ENCODE measurements around the gene CNTD1.

The CNTD1 gene

DNA sequence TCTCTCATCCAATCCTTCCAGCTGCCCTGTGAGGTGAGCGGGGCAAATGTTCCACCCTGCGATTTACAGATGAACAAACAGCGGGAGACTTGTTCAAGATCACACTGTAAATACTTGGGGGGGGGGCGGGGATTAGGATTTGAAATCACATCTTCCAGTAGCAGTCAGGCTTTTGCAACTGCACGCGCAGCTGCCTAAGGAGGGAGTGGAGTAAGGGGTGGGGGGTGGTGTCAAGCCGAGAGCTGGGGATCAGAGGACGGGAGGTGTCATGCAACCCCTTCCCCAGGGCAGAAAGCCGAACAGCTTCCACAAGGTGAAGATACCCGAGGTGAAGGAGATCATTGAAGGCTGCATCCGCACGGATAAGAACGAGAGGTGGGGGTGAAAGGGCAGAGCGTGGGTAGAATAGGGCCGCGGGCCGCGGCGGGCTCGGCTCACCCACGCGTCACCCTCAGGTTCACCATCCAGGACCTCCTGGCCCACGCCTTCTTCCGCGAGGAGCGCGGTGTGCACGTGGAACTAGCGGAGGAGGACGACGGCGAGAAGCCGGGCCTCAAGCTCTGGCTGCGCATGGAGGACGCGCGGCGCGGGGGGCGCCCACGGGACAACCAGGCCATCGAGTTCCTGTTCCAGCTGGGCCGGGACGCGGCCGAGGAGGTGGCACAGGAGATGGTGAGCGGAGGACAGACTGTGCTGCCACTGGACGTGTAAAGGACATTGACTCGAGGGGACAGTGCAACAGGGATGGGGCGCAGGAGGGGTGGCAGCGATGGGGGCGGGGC is 13.7 kb upstream of the CNTD1 start:
- H3K4me1 ChIP-seq (ENCODE audit: insufficient read depth, low read length, poor library complexity, severe bottlenecking), result no peaks in the 10 kb centered on the region
- H3K9me3 ChIP-seq (ENCODE audit: insufficient read depth, low read depth, low read length), result no peaks in the 10 kb centered on the region
- no peaks in the 10 kb centered on the region for H3K27me3 ChIP-seq (ENCODE audit: insufficient read depth, low read length, poor library complexity, severe bottlenecking)
- H2AFZ ChIP-seq (ENCODE audit: low read length), result no peak overlapping the region
- H3K9me2 ChIP-seq (replicated peaks; ENCODE audit: low read depth, low read length), result no peaks in the 10 kb centered on the region
- no peaks in the 10 kb centered on the region for H3K79me2 ChIP-seq (ENCODE audit: insufficient read depth, low read length)
- no peak overlapping the region for H3K9ac ChIP-seq (ENCODE audit: low read depth, low read length, poor library complexity, severe bottlenecking)
- H3K4me3 ChIP-seq (ENCODE audit: low read length, poor library complexity, severe bottlenecking), result no peak overlapping the region
- H4K20me1 ChIP-seq (ENCODE audit: insufficient read depth, low read length, poor library complexity, severe bottlenecking), result no peaks in the 10 kb centered on the region
- no peak for TF ChIP-seq EZH2phosphoT487 (IDR thresholded peaks at IDR 0.05; ENCODE audit: borderline replicate concordance)
- TF ChIP-seq, protein P1, sequence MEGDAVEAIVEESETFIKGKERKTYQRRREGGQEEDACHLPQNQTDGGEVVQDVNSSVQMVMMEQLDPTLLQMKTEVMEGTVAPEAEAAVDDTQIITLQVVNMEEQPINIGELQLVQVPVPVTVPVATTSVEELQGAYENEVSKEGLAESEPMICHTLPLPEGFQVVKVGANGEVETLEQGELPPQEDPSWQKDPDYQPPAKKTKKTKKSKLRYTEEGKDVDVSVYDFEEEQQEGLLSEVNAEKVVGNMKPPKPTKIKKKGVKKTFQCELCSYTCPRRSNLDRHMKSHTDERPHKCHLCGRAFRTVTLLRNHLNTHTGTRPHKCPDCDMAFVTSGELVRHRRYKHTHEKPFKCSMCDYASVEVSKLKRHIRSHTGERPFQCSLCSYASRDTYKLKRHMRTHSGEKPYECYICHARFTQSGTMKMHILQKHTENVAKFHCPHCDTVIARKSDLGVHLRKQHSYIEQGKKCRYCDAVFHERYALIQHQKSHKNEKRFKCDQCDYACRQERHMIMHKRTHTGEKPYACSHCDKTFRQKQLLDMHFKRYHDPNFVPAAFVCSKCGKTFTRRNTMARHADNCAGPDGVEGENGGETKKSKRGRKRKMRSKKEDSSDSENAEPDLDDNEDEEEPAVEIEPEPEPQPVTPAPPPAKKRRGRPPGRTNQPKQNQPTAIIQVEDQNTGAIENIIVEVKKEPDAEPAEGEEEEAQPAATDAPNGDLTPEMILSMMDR (conservative IDR thresholded peaks at IDR 0.05; ENCODE audit: low read length), result no peak
- H3K4me2 ChIP-seq (ENCODE audit: low read depth, low read length, poor library complexity, severe bottlenecking), result no peak overlapping the region
- no peaks in the 10 kb centered on the region for H3K36me3 ChIP-seq (ENCODE audit: insufficient read depth, low read length)
- no peaks in the 10 kb centered on the region for H3F3A ChIP-seq (ENCODE audit: low read depth)

DNA sequence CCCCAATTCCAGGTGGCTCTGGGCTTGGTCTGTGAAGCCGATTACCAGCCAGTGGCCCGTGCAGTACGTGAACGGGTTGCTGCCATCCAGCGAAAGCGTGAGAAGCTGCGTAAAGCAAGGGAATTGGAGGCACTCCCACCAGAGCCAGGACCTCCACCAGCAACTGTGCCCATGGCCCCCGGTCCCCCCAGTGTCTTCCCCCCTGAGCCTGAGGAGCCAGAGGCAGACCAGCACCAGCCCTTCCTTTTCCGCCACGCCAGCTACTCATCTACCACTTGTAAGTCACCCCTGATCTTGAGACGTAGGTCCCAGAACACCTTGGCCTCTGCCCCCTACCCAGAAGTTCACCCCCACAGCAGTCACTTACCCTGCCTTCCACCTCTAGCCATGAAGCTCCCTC is 11.4 kb upstream of the CNTD1 start:
- H3K36me3 ChIP-seq (ENCODE audit: insufficient read depth, low read length), result no peaks in the 10 kb centered on the region
- H3F3A ChIP-seq (ENCODE audit: low read depth), result no peaks in the 10 kb centered on the region
- H3K9me3 ChIP-seq (ENCODE audit: insufficient read depth, low read depth, low read length), result no peaks in the 10 kb centered on the region
- no peaks in the 10 kb centered on the region for H3K4me1 ChIP-seq (ENCODE audit: insufficient read depth, low read length, poor library complexity, severe bottlenecking)
- H3K4me2 ChIP-seq (ENCODE audit: low read depth, low read length, poor library complexity, severe bottlenecking), result no peak overlapping the region
- H3K9ac ChIP-seq (ENCODE audit: low read depth, low read length, poor library complexity, severe bottlenecking), result no peak overlapping the region
- no peaks in the 10 kb centered on the region for H3K79me2 ChIP-seq (ENCODE audit: insufficient read depth, low read length)
- no peaks in the 10 kb centered on the region for H3K9me2 ChIP-seq (replicated peaks; ENCODE audit: low read depth, low read length)
- no peak overlapping the region for H2AFZ ChIP-seq (ENCODE audit: low read length)
- no peak overlapping the region for H3K4me3 ChIP-seq (ENCODE audit: low read length, poor library complexity, severe bottlenecking)
- no peaks in the 10 kb centered on the region for H4K20me1 ChIP-seq (ENCODE audit: insufficient read depth, low read length, poor library complexity, severe bottlenecking)
- no peaks in the 10 kb centered on the region for H3K27me3 ChIP-seq (ENCODE audit: insufficient read depth, low read length, poor library complexity, severe bottlenecking)
- TF ChIP-seq EZH2phosphoT487 (IDR thresholded peaks at IDR 0.05; ENCODE audit: borderline replicate concordance), result no peak
- TF ChIP-seq, protein P1 (conservative IDR thresholded peaks at IDR 0.05; ENCODE audit: low read length), result no peak

DNA sequence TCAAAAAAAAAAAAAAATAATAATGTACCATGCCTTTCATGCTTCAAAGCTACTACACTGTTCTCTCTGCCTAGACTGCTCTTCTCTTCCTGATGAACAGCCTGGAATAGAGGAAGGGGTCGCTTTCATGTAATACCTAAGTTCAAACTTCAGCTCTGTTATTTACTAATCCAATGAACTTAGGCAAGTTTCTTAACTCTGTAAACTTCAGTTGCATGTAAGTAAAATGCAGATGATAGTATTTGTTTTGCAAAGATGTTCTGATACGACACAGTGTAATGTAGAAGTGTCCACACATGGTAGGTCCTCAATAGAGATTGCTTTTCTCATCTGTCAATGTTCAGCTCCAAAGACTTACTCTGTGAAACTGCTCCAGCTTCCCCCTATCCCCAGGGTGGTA is 6.7 kb upstream of the CNTD1 start:
- TF ChIP-seq EZH2phosphoT487 (IDR thresholded peaks at IDR 0.05; ENCODE audit: borderline replicate concordance), result no peak
- TF ChIP-seq, protein P1 (conservative IDR thresholded peaks at IDR 0.05; ENCODE audit: low read length), result no peak
- peaks cover 1% of the 10 kb centered on the region for H3K4me1 ChIP-seq (ENCODE audit: insufficient read depth, low read length, poor library complexity, severe bottlenecking)
- no peaks in the 10 kb centered on the region for H3K36me3 ChIP-seq (ENCODE audit: insufficient read depth, low read length)
- no peaks in the 10 kb centered on the region for H4K20me1 ChIP-seq (ENCODE audit: insufficient read depth, low read length, poor library complexity, severe bottlenecking)
- H2AFZ ChIP-seq (ENCODE audit: low read length), result no peak overlapping the region
- H3K9me2 ChIP-seq (replicated peaks; ENCODE audit: low read depth, low read length), result no peaks in the 10 kb centered on the region
- no peak overlapping the region for H3K9ac ChIP-seq (ENCODE audit: low read depth, low read length, poor library complexity, severe bottlenecking)
- no peak overlapping the region for H3K4me2 ChIP-seq (ENCODE audit: low read depth, low read length, poor library complexity, severe bottlenecking)
- H3K79me2 ChIP-seq (ENCODE audit: insufficient read depth, low read length), result peaks cover 6% of the 10 kb centered on the region; the same call in 1 of the 2 replicates
- H3K4me3 ChIP-seq (ENCODE audit: low read length, poor library complexity, severe bottlenecking), result no peak overlapping the region
- no peaks in the 10 kb centered on the region for H3K27me3 ChIP-seq (ENCODE audit: insufficient read depth, low read length, poor library complexity, severe bottlenecking)
- no peaks in the 10 kb centered on the region for H3K9me3 ChIP-seq (ENCODE audit: insufficient read depth, low read depth, low read length)
- H3F3A ChIP-seq (ENCODE audit: low read depth), result no peaks in the 10 kb centered on the region

Data from Loucy (cell line).